Measurements from ENCODE around the gene SETDB2. TPM values are rescaled to one million over a fixed set of nuclear protein-coding genes. Genes with fewer than 3 reads are reported as not detected.

The SETDB2 gene
- total RNA-seq, 1 experiment from 2014 or later: 14.7 TPM

DNA sequence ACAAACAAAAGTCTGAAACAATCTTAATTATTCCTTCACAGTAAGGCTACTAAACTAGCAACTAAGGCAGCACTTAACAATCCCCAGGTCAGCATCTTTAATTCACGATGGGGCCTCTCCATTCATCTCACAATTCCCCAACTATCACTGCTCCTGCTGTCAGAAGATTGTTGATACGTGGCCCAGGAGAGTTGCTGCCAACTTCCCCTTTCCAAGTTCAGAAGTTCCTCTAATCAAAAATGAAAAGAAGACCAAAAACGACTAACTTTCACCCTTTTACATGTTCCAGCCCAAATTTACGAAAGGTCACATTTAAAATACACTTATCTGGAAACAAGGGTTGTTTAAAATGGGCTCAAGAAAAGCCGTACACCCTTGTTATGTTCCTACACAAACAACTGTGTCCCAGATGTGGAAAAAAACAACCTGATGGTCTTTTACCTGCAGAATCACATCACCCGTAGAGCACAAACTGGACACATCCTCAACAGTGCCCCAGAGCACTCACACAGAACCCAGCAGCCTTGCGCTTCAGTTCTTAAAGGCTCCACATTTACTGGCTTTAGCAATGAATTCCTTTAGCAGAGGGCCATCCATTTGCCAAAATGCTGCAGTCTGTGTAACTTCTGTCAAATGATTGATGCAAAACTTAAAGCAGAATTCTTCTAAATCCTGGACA lies 89.7 kb downstream of the SETDB2 start:
- DNase-seq: no peak
- ChIA-PET POLR2A (no interaction called here), CTCF (no interaction called here)
- Mint-ChIP-seq H3K27me3 (ENCODE audit: insufficient read depth, unreplicated experiment) (no peaks in the 10 kb centered on the region), H3K4me3 (ENCODE audit: unreplicated experiment) (no peak overlapping the region), H3K27ac (ENCODE audit: unreplicated experiment) (no peak overlapping the region), H3K4me1 (ENCODE audit: low read depth, unreplicated experiment) (no peaks in the 10 kb centered on the region), H3K9me3 (ENCODE audit: unreplicated experiment) (no peaks in the 10 kb centered on the region), H3K36me3 (ENCODE audit: insufficient read depth, unreplicated experiment) (peaks cover 13% of the 10 kb centered on the region)
- intact Hi-C loops (cut with micrococcal nuclease; ENCODE audit: unreplicated experiment): no loop called here
- no TSS peak for BruUV-seq (replicated peaks)
- H3K9me3 ChIP-seq: no peaks in the 10 kb centered on the region
- no peaks in the 10 kb centered on the region; the same call in 1 of the 2 replicates for H3K36me3 ChIP-seq (ENCODE audit: control insufficient read depth, insufficient read depth, low read length)
- H3K4me3 ChIP-seq (ENCODE audit: low read depth, low read length): no peak overlapping the region
- H3K4me1 ChIP-seq: no peaks in the 10 kb centered on the region
- no peak for TF ChIP-seq CTCF (IDR thresholded peaks at IDR 0.05; ENCODE audit: insufficient read depth in 1 of 2, low read depth in 1 of 2, low read length in 1 of 2, severe bottlenecking in 1 of 2, unreplicated experiment in 1 of 2)
- H3K27me3 ChIP-seq (replicated peaks; ENCODE audit: control insufficient read depth, insufficient read depth, low read length): no peaks in the 10 kb centered on the region

- CTCF ChIA-PET: no interaction called here
- Histone ChIP-seq H3K4me1 (no peaks in the 10 kb centered on the region), H3K36me3 (ENCODE audit: control insufficient read depth, insufficient read depth, low read length) (no peaks in the 10 kb centered on the region; the same call in 1 of the 2 replicates), H3K27me3 (replicated peaks; ENCODE audit: control insufficient read depth, insufficient read depth, low read length) (no peaks in the 10 kb centered on the region), H3K4me3 (ENCODE audit: low read depth, low read length) (no peak overlapping the region), H3K9me3 (no peaks in the 10 kb centered on the region)
- Mint-ChIP-seq H3K4me1 (ENCODE audit: low read depth, unreplicated experiment) (no peaks in the 10 kb centered on the region), H3K4me3 (ENCODE audit: unreplicated experiment) (no peak overlapping the region), H3K36me3 (ENCODE audit: insufficient read depth, unreplicated experiment) (peaks cover 20% of the 10 kb centered on the region), H3K9me3 (ENCODE audit: unreplicated experiment) (no peaks in the 10 kb centered on the region), H3K27me3 (ENCODE audit: insufficient read depth, unreplicated experiment) (no peaks in the 10 kb centered on the region), H3K27ac (ENCODE audit: unreplicated experiment) (no peak overlapping the region)
- intact Hi-C loops (cut with micrococcal nuclease; ENCODE audit: unreplicated experiment): no loop called here
- BruUV-seq (replicated peaks): no TSS peak
- no peak for TF ChIP-seq CTCF (IDR thresholded peaks at IDR 0.05; ENCODE audit: insufficient read depth in 1 of 2, low read depth in 1 of 2, low read length in 1 of 2, severe bottlenecking in 1 of 2, unreplicated experiment in 1 of 2)
- POLR2A ChIA-PET: no interaction called here
- DNase-seq: no peak
Observed at GRCh38 chr13:49536144-49536873, 92.2 kb downstream of the SETDB2 start.

- ChIA-PET POLR2A (no interaction called here), CTCF (no interaction called here)
- Histone ChIP-seq H3K4me3 (ENCODE audit: low read depth, low read length) (no peak overlapping the region), H3K27me3 (replicated peaks; ENCODE audit: control insufficient read depth, insufficient read depth, low read length) (no peaks in the 10 kb centered on the region), H3K36me3 (ENCODE audit: control insufficient read depth, insufficient read depth, low read length) (no peaks in the 10 kb centered on the region; the same call in none of the 2 replicates), H3K4me1 (no peaks in the 10 kb centered on the region), H3K9me3 (no peaks in the 10 kb centered on the region)
- no TSS peak for BruUV-seq (replicated peaks)
- Mint-ChIP-seq H3K36me3 (ENCODE audit: insufficient read depth, unreplicated experiment) (peaks cover 19% of the 10 kb centered on the region), H3K27ac (ENCODE audit: unreplicated experiment) (no peak overlapping the region), H3K4me3 (ENCODE audit: unreplicated experiment) (no peak overlapping the region), H3K9me3 (ENCODE audit: unreplicated experiment) (no peaks in the 10 kb centered on the region), H3K4me1 (ENCODE audit: low read depth, unreplicated experiment) (no peaks in the 10 kb centered on the region), H3K27me3 (ENCODE audit: insufficient read depth, unreplicated experiment) (no peaks in the 10 kb centered on the region)
- TF ChIP-seq CTCF (IDR thresholded peaks at IDR 0.05; ENCODE audit: insufficient read depth in 1 of 2, low read depth in 1 of 2, low read length in 1 of 2, severe bottlenecking in 1 of 2, unreplicated experiment in 1 of 2): no peak
- intact Hi-C loops (cut with micrococcal nuclease; ENCODE audit: unreplicated experiment): no loop called here
- no peak for DNase-seq
Observed at GRCh38 chr13:49538404-49538803, 94.3 kb downstream of the SETDB2 start.

All from Caco-2 (cell line).